ENCODE data around the gene TSR1.

The TSR1 gene

GRCh38 chr17:2292100-2292499 lies 44.2 kb downstream of the TSR1 start:
- TF ChIP-seq POLR2AphosphoS5 (IDR thresholded peaks at IDR 0.05; ENCODE audit: low read depth, low read length): no peak
- TF ChIP-seq FOXP2 (optimal IDR thresholded peaks at IDR 0.05; ENCODE audit: borderline replicate concordance, extremely low read depth, extremely low read length, insufficient read depth): no peak
- no peak for TF ChIP-seq SIN3A (IDR thresholded peaks at IDR 0.05; ENCODE audit: borderline replicate concordance, insufficient read depth, low read length)
- no peak for TF ChIP-seq REST (IDR thresholded peaks at IDR 0.05; ENCODE audit: insufficient read depth in 1 of 2, low read depth in 2 of 2, low read length in 2 of 2)
- TF ChIP-seq TAF1 (IDR thresholded peaks at IDR 0.05; ENCODE audit: borderline replicate concordance, insufficient read depth, low read length): no peak

- TF ChIP-seq SIN3A (IDR thresholded peaks at IDR 0.05; ENCODE audit: borderline replicate concordance, insufficient read depth, low read length) (no peak), FOXP2 (optimal IDR thresholded peaks at IDR 0.05; ENCODE audit: borderline replicate concordance, extremely low read depth, extremely low read length, insufficient read depth) (no peak), REST (IDR thresholded peaks at IDR 0.05; ENCODE audit: insufficient read depth in 1 of 2, low read depth in 2 of 2, low read length in 2 of 2) (no peak), TAF1 (IDR thresholded peaks at IDR 0.05; ENCODE audit: borderline replicate concordance, insufficient read depth, low read length) (no peak), POLR2AphosphoS5 (IDR thresholded peaks at IDR 0.05; ENCODE audit: low read depth, low read length) (no peak)
These were observed 46.3 kb downstream of the TSR1 start for GRCh38 chr17:2289878-2290478.

- TF ChIP-seq SIN3A (IDR thresholded peaks at IDR 0.05; ENCODE audit: borderline replicate concordance, insufficient read depth, low read length) (no peak), TAF1 (IDR thresholded peaks at IDR 0.05; ENCODE audit: borderline replicate concordance, insufficient read depth, low read length) (no peak), FOXP2 (optimal IDR thresholded peaks at IDR 0.05; ENCODE audit: borderline replicate concordance, extremely low read depth, extremely low read length, insufficient read depth) (no peak), REST (IDR thresholded peaks at IDR 0.05; ENCODE audit: insufficient read depth in 1 of 2, low read depth in 2 of 2, low read length in 2 of 2) (no peak), POLR2AphosphoS5 (IDR thresholded peaks at IDR 0.05; ENCODE audit: low read depth, low read length) (no peak)
These were observed 53.0 kb downstream of the TSR1 start for GRCh38 chr17:2283302-2283701.

GRCh38 chr17:2282297-2282873 lies 53.9 kb downstream of the TSR1 start:
- TF ChIP-seq SIN3A (IDR thresholded peaks at IDR 0.05; ENCODE audit: borderline replicate concordance, insufficient read depth, low read length) (no peak), POLR2AphosphoS5 (IDR thresholded peaks at IDR 0.05; ENCODE audit: low read depth, low read length) (no peak), TAF1 (IDR thresholded peaks at IDR 0.05; ENCODE audit: borderline replicate concordance, insufficient read depth, low read length) (no peak), REST (IDR thresholded peaks at IDR 0.05; ENCODE audit: insufficient read depth in 1 of 2, low read depth in 2 of 2, low read length in 2 of 2) (no peak), FOXP2 (optimal IDR thresholded peaks at IDR 0.05; ENCODE audit: borderline replicate concordance, extremely low read depth, extremely low read length, insufficient read depth) (no peak)
